Diencephalon (tissue), 1 donor: ENCODE results near the gene GAPVD1. TPM values are rescaled to one million over a fixed set of nuclear protein-coding genes. Genes with fewer than 3 reads are reported as not detected.

ENCODE experiments used
- small RNA-seq: library from RNA; depleted of rRNA; stranded (forward); fragments of <200 nt; gene quantifications from one replicate; pipeline ENCODE3, GENCODE V24; 2014
- total RNA-seq: library from RNA; depleted of rRNA; stranded (reverse); fragments of >200 nt; gene quantifications from one replicate; pipeline ENCODE4 v1.2.3, GENCODE V29; 2014

Gene GAPVD1
- total RNA-seq, result 79.8 TPM

GRCh38 chr9:125261501-125262293 lies at the start of gene GAPVD1:
Gene GAPVD1 (plus strand): TSS chr9:125261826. CDS start chr9:125298922, 37,096 bp downstream.

GRCh38 chr9:125241000-125241862 lies 20.4 kb upstream of the GAPVD1 start, which contains the start of gene HSPA5:
Gene HSPA5 (minus strand): TSS chr9:125241343. CDS start chr9:125241126, 217 bp downstream.

Small RNA genes within 50 kb of the gene (small RNA-seq; reads per million reads assigned to genes)
- gene AL354710.1 (not detected), gene RNU6-1020P (not detected)

Other genes with a start within 250 kb of the GAPVD1 start
- 65.0 TPM for gene SCAI, start 118.3 kb upstream of the GAPVD1 start, total RNA-seq
- gene PPP6C, start 72.0 kb upstream of the GAPVD1 start, total RNA-seq, result 24.5 TPM
- gene RABEPK, start 61.3 kb upstream of the GAPVD1 start, total RNA-seq, result 25.1 TPM
- 57.4 TPM for gene HSPA5, start 20.5 kb upstream of the GAPVD1 start, total RNA-seq